ENCODE measurements around the gene ABCA2.

ABCA2 gene

GRCh38 chr9:137015540-137015930 lies 12.5 kb downstream of the ABCA2 start:
- H3K36me3 ChIP-seq (replicated peaks) = peaks cover 21% of the 10 kb centered on the region
- H3K9me3 ChIP-seq = no peaks in the 10 kb centered on the region
- H3K4me3 ChIP-seq = no peak overlapping the region
- no peaks in the 10 kb centered on the region for H3K27me3 ChIP-seq (ENCODE audit: low read depth)
- no peak for DNase-seq (ENCODE audit: low spot score in 2 of 2)
- in situ Hi-C loops (cut with MboI; ENCODE audit: low sequenced_read_pairs) = no loop called here
- H3K4me1 ChIP-seq = no peaks in the 10 kb centered on the region

- in situ Hi-C loops (cut with MboI; ENCODE audit: low sequenced_read_pairs) = no loop called here
- DNase-seq (ENCODE audit: low spot score in 2 of 2) = no peak
- no peaks in the 10 kb centered on the region for H3K9me3 ChIP-seq
Observed at GRCh38 chr9:137014776-137015539, 13.1 kb downstream of the ABCA2 start.

GRCh38 chr9:137014166-137014565 lies 13.9 kb downstream of the ABCA2 start:
- Histone ChIP-seq H3K36me3 (replicated peaks) (peaks cover 21% of the 10 kb centered on the region), H3K4me3 (no peak overlapping the region), H3K9me3 (no peaks in the 10 kb centered on the region), H3K27me3 (ENCODE audit: low read depth) (no peaks in the 10 kb centered on the region), H3K4me1 (no peaks in the 10 kb centered on the region)
- in situ Hi-C loops (cut with MboI; ENCODE audit: low sequenced_read_pairs) = no loop called here
- no peak for DNase-seq (ENCODE audit: low spot score in 2 of 2)

More at GRCh38 chr9:137014776-137015539, 13.1 kb downstream of the ABCA2 start:
- Histone ChIP-seq H3K36me3 (replicated peaks) (peaks cover 21% of the 10 kb centered on the region), H3K4me3 (no peak overlapping the region), H3K4me1 (no peaks in the 10 kb centered on the region), H3K27me3 (ENCODE audit: low read depth) (no peaks in the 10 kb centered on the region)

DNA sequence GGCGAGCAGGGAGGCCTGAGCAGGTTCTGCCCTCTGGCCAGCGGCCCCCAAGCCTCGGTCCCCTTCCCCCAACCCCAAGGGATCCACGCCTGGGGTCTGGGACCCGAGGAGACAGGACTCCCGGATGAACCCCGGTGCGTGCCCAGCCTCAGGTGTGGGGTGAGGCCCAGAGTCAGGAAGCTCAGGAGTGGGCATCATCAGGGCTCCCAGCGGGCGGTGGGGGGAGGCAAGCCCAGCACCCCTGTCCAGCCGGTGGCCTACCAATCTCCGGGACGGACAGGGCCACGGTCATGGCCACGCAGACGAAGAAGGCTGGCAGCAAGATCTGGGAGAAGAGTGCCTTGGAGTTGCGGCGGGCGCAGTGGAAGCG lies 14.5 kb downstream of the ABCA2 start:
- H3K36me3 ChIP-seq (replicated peaks) = peaks cover 21% of the 10 kb centered on the region
- no peaks in the 10 kb centered on the region for H3K9me3 ChIP-seq
- in situ Hi-C loops (cut with MboI; ENCODE audit: low sequenced_read_pairs) = no loop called here
- H3K4me1 ChIP-seq = no peaks in the 10 kb centered on the region
- DNase-seq (ENCODE audit: low spot score in 2 of 2) = no peak
- H3K4me3 ChIP-seq = no peak overlapping the region
- H3K27me3 ChIP-seq (ENCODE audit: low read depth) = no peaks in the 10 kb centered on the region

DNA sequence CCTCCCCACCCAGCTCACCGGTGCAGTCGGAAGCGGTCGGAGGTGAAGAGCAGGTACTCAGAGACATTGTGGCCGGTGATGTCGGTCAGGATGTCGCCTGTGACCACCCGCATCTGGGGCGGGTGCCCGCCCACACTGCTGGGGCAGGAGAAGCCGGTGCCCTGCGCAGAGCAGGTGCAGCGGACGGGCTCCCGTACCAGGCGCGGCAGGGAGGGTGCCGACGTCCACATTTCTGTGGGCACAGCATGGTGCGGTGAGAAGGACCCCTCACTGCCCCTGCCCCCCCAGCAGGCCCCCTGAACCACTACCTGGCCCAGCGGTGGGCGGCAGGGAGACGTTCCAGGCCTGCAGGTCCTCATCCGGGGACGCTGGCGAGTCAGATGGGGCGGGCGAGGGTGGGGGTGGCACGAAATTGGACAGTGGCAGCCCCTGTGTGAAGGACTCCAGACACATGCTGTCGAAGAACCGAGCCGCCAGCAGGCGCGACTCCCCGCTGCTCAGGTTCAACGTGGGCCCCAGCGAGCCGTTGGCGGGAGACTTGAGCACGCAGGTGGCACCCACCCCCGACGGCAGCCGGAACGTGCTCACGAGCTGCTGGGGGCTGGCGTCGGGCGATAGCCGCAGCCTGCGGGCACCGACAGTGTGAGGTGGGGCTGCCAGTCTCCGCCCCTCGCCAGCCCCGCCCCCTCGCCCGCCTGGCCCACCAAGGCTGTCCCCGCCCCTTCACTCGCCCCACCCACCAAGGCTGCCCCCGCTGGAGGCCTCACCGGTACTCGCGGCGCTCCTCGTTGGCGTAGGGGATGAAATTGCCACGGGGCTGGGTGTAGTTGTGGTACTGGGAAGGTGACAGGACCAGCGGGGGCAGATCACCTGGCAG lies 15.1 kb downstream of the ABCA2 start:
- no peak for DNase-seq (ENCODE audit: low spot score in 2 of 2)
- in situ Hi-C loops (cut with MboI; ENCODE audit: low sequenced_read_pairs) = no loop called here
- H3K4me3 ChIP-seq = no peak overlapping the region
- no peaks in the 10 kb centered on the region for H3K4me1 ChIP-seq
- peaks cover 21% of the 10 kb centered on the region for H3K36me3 ChIP-seq (replicated peaks)
- no peaks in the 10 kb centered on the region for H3K9me3 ChIP-seq
- H3K27me3 ChIP-seq (ENCODE audit: low read depth) = no peaks in the 10 kb centered on the region

GRCh38 chr9:137011907-137012675 lies 15.9 kb downstream of the ABCA2 start:
- no peaks in the 10 kb centered on the region for H3K9me3 ChIP-seq
- no peak overlapping the region for H3K4me3 ChIP-seq
- no peaks in the 10 kb centered on the region for H3K27me3 ChIP-seq (ENCODE audit: low read depth)
- no peak for DNase-seq (ENCODE audit: low spot score in 2 of 2)
- no peaks in the 10 kb centered on the region for H3K4me1 ChIP-seq
- H3K36me3 ChIP-seq (replicated peaks) = peaks cover 19% of the 10 kb centered on the region
- in situ Hi-C loops (cut with MboI; ENCODE audit: low sequenced_read_pairs) = no loop called here

DNA sequence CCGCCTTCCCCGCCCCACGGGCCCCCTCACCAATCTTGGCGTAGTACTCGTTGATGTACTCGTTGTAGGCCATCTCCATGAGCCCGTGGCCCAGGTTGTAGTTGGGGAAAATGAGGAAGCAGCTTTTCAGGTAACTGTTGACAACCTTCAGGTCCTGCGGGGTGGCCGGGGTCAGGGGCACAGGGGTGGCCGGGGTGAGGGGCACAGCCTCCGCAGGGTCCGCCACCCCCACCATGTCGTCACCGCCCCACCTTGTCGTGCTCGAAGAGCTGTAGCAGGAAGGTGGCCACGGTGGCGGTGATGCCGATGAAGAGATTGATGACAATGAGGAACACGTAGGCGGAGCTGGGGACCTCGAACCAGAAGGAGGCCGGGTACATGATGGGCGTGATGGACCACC lies 16.9 kb downstream of the ABCA2 start:
- Histone ChIP-seq H3K9me3 (no peaks in the 10 kb centered on the region), H3K4me3 (no peak overlapping the region), H3K27me3 (ENCODE audit: low read depth) (no peaks in the 10 kb centered on the region), H3K36me3 (replicated peaks) (peaks cover 10% of the 10 kb centered on the region), H3K4me1 (no peaks in the 10 kb centered on the region)
- in situ Hi-C loops (cut with MboI; ENCODE audit: low sequenced_read_pairs) = no loop called here
- DNase-seq (ENCODE audit: low spot score in 2 of 2) = no peak

DNA sequence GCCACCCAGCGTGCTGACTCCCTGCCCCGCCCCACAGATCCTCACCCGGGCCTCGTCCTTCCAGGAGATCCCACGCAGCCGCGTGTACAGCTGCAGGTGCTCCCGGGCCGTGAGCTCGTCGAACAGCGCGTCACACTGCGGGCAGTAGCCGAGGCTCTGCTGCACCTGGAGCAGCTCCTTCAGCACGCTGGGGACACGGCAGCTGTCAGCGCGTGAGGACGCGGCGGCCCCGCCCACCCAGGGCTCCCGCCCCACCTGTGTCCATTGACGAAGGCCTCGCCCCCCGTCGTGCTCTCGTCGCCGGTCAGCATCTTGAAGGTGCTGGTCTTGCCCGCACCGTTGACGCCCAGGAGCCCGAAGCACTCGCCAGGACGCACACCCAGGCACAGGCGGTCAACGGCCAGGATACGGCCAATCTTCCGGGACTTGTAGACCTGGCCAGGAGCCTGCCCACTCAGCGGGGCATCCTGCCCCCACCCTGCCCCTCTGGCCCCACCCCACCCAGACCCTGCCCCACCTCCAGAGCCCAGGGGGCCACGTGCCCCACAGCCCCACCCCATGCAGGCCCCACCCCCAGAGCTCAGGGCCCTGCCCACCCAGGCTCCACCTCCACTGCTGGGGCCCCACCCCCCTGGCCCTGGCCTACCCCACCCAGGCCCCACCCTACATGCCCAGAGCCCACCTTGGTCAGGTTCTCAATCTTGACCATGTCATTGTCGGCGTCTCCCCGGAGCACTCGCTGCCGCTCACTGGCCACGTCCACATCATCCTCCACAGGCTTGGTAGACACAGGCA lies 17.9 kb downstream of the ABCA2 start:
- peaks cover 3% of the 10 kb centered on the region for H3K36me3 ChIP-seq (replicated peaks)
- no peak overlapping the region for H3K4me3 ChIP-seq
- H3K9me3 ChIP-seq = 0 out of 2 replicates have a peak, but pooled peaks cover 2% of the 10 kb centered on the region
- in situ Hi-C loops (cut with MboI; ENCODE audit: low sequenced_read_pairs) = no loop called here
- H3K27me3 ChIP-seq (ENCODE audit: low read depth) = no peaks in the 10 kb centered on the region
- DNase-seq (ENCODE audit: low spot score in 2 of 2) = no peak
- H3K4me1 ChIP-seq = no peaks in the 10 kb centered on the region

DNA sequence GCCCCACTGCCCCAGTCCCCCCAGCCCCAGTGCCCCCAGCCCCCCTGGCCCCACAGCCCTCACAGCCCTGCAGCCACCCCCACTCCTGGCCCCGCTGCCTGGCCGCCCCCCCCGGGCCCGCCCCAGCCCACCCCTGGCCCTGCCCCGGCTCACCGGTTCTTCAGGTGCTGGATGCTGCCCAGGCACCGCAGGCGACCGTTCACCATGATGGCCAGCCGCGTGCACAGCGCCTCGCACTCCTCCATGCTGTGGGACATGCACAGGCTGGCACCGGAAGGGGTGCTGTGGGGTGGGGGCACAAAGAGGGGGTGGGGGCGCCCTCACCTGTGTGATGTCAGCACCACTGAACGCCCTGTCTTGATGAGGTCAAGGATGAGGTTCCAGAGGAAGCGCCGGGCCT lies 18.8 kb downstream of the ABCA2 start:
- Histone ChIP-seq H3K4me3 (no peak overlapping the region), H3K9me3 (0 out of 2 replicates have a peak, but pooled peaks cover 6% of the 10 kb centered on the region), H3K36me3 (replicated peaks) (no peaks in the 10 kb centered on the region), H3K4me1 (no peaks in the 10 kb centered on the region), H3K27me3 (ENCODE audit: low read depth) (no peaks in the 10 kb centered on the region)
- DNase-seq (ENCODE audit: low spot score in 2 of 2) = no peak
- in situ Hi-C loops (cut with MboI; ENCODE audit: low sequenced_read_pairs) = no loop called here

- Histone ChIP-seq H3K36me3 (replicated peaks) (no peaks in the 10 kb centered on the region), H3K27me3 (ENCODE audit: low read depth) (no peaks in the 10 kb centered on the region), H3K9me3 (0 out of 2 replicates have a peak, but pooled peaks cover 6% of the 10 kb centered on the region), H3K4me1 (no peaks in the 10 kb centered on the region), H3K4me3 (no peak overlapping the region)
- DNase-seq (ENCODE audit: low spot score in 2 of 2) = no peak
- in situ Hi-C loops (cut with MboI; ENCODE audit: low sequenced_read_pairs) = no loop called here
Observed at GRCh38 chr9:137008312-137008711, 19.7 kb downstream of the ABCA2 start.

GRCh38 chr9:137007816-137008270 lies 20.2 kb downstream of the ABCA2 start:
- Histone ChIP-seq H3K36me3 (replicated peaks) (no peaks in the 10 kb centered on the region), H3K4me3 (no peak overlapping the region), H3K27me3 (ENCODE audit: low read depth) (no peaks in the 10 kb centered on the region), H3K9me3 (0 out of 2 replicates have a peak, but pooled peaks cover 6% of the 10 kb centered on the region), H3K4me1 (no peaks in the 10 kb centered on the region)
- no peak for DNase-seq (ENCODE audit: low spot score in 2 of 2)
- in situ Hi-C loops (cut with MboI; ENCODE audit: low sequenced_read_pairs) = no loop called here

DNA sequence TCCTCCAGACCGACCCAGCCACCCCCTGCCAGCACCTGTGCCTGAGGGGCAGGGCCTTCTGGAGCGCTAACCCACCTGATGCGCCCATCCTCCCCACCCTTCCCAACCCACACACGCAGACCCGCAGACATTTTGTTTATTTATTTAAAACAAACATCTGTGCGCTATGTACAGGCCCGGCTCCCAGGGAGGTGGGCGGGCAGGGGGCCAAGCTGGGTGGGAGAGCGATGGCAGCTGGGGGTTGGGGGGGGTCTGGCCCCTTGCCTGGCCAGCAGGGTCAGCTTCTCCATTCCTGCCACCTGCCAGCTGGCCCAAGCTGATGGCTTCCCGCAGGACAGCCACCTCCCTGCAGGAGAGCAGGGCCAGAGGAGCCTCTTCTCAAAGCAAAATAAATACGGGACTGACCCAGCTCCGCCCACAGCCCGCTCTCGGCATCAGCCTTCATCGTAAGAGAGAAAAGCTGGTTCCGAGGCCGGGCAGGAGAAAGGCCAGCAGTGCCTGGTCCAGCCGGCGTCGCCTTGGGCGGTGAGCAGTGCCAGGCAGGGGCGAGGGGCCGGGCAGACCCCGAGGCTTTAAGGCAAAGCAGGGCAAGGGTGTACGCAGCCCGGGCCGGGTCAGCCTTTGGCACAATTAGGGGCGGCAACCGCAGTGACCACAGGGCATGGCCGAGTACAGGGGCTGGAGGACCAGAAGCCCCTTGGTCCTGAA lies 20.8 kb downstream of the ABCA2 start:
- DNase-seq (ENCODE audit: low spot score in 2 of 2) = no peak
- H3K9me3 ChIP-seq = 0 out of 2 replicates have a peak, but pooled peaks cover 6% of the 10 kb centered on the region
- H3K4me1 ChIP-seq = no peaks in the 10 kb centered on the region
- H3K36me3 ChIP-seq (replicated peaks) = no peaks in the 10 kb centered on the region
- in situ Hi-C loops (cut with MboI; ENCODE audit: low sequenced_read_pairs) = no loop called here
- H3K27me3 ChIP-seq (ENCODE audit: low read depth) = no peaks in the 10 kb centered on the region
- no peak overlapping the region for H3K4me3 ChIP-seq

Data from HAP-1 (cell line).